ENCODE data around the gene CRYBA2.

DNA sequence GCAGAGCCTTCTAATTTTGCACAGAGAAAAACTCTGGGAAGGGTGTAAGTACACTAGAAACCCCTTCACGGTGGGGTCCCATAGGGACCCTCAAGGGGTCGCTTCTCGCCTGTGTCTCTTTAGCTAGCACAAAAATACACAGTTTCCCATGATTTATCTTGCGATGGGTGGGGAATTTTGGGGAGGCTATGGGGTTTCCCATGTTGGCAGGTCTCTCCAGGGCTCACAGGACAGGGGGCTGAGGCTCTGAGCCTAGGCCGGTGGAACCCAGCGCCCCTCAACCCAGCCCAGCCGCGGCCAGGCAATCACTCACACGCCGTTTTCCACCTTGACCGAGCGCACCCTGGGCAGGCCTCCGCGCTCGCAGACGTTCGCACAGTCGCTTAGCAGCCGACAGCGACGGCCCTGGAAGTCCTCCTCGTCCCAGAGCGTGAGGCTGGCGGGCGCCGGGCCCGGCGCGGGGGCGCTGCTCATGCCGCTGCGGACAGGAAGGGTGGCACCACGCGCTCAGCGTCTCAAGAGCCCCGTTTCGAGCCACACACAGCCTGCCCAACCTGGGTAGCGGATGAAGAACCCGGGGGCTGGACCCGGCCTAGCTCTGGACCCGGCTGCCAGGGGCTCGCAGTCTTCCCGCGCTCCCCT, 398 bp downstream of the CRYBA2 start:
- TF ChIP-seq, protein P1, sequence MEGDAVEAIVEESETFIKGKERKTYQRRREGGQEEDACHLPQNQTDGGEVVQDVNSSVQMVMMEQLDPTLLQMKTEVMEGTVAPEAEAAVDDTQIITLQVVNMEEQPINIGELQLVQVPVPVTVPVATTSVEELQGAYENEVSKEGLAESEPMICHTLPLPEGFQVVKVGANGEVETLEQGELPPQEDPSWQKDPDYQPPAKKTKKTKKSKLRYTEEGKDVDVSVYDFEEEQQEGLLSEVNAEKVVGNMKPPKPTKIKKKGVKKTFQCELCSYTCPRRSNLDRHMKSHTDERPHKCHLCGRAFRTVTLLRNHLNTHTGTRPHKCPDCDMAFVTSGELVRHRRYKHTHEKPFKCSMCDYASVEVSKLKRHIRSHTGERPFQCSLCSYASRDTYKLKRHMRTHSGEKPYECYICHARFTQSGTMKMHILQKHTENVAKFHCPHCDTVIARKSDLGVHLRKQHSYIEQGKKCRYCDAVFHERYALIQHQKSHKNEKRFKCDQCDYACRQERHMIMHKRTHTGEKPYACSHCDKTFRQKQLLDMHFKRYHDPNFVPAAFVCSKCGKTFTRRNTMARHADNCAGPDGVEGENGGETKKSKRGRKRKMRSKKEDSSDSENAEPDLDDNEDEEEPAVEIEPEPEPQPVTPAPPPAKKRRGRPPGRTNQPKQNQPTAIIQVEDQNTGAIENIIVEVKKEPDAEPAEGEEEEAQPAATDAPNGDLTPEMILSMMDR (IDR thresholded peaks at IDR 0.05), result no peak
- TF ChIP-seq POLR2A (IDR thresholded peaks at IDR 0.05), result no peak
